SK-N-SH (cell line): ENCODE measurements around the gene CENPU. TPM values are rescaled to one million over a fixed set of nuclear protein-coding genes. Genes with fewer than 3 reads are reported as not detected.

ENCODE experiments used
- CTCF ChIA-PET: fragments of 300-600, 350-600 bp; formaldehyde crosslinking; extraction: SDS; loops from one replicate; lab custom pipeline; 2021; lab: Yijun Ruan, JAX
- POLR2A ChIA-PET: fragments of 350-600 bp; sonication (Branson Sonifier 250); formaldehyde crosslinking; extraction: SDS; loops from one replicate; lab custom pipeline; 2020; ENCODE audit warnings: antibody characterized with exemption, inconsistent platforms; lab: Yijun Ruan, JAX
- DNase-seq: peaks from one replicate; pipeline ENCODE4 v3.0.0; 2012
- H2AFZ ChIP-seq: fragments of 200-600 bp; sonication (generic); 2 replicates; pipeline ENCODE4 v1.8.1; 2016; ENCODE audit warnings: antibody characterized with exemption, mild to moderate bottlenecking, low read depth
- H3F3A ChIP-seq: fragments of 200-600 bp; sonication (generic); replicated peaks from 2 replicates; pipeline ENCODE3; 2016; ENCODE audit warnings: antibody characterized with exemption, mild to moderate bottlenecking; ENCODE audit not compliant: insufficient read depth
- H3K27ac ChIP-seq, 2 experiments: fragments of 200-500 bp in 1 of 2; fragments of 200-600 bp in 1 of 2; sonication (Bioruptor generic) in 1 of 2; sonication (generic), shearing (Covaris generic) in 1 of 2; 2 replicates each; pipeline versions ENCODE4 v1.5.1 to v1.6.1; 2014 to 2016; ENCODE audit warnings: low read depth in 2 of 2, inconsistent platforms in 1 of 2, low read length in 1 of 2, mild to moderate bottlenecking in 1 of 2, mixed read lengths in 1 of 2
- H3K27me3 ChIP-seq: fragments of 200-600 bp; sonication (generic), shearing (Covaris generic); 2 replicates; pipeline ENCODE4 v1.6.1; 2016; ENCODE audit warnings: mixed run types; ENCODE audit not compliant: insufficient read depth
- H3K36me3 ChIP-seq, 2 experiments: fragments of 200-500 bp in 1 of 2; fragments of 200-600 bp in 1 of 2; sonication (Bioruptor generic) in 1 of 2; sonication (generic) in 1 of 2; replicated peaks in 1 of 2; 2 replicates each; pipeline versions ENCODE3 to v1.5.1; 2014 to 2016; ENCODE audit warnings: low read length in 1 of 2, mild to moderate bottlenecking in 1 of 2; ENCODE audit not compliant: insufficient read depth in 2 of 2, control insufficient read depth in 1 of 2
- H3K4me1 ChIP-seq, 2 experiments: fragments of 200-500 bp in 1 of 2; fragments of 200-600 bp in 1 of 2; sonication (Bioruptor generic) in 1 of 2; sonication (generic), shearing (Covaris generic) in 1 of 2; 2 replicates each; pipeline versions ENCODE4 v1.5.1 to v1.6.1; 2014 to 2016; ENCODE audit warnings: low read depth in 1 of 2, low read length in 1 of 2, mixed run types in 1 of 2; ENCODE audit not compliant: insufficient read depth in 2 of 2, control insufficient read depth in 1 of 2
- H3K4me2 ChIP-seq: fragments of 200-600 bp; sonication (generic), shearing (Covaris generic); 2 replicates; pipeline ENCODE4 v1.6.1; 2017; ENCODE audit warnings: mixed run types
- H3K4me3 ChIP-seq, 2 experiments: fragments of 200-500 bp in 1 of 2; fragments of 200-600 bp in 1 of 2; sonication (Bioruptor generic) in 1 of 2; sonication (generic), shearing (Covaris generic) in 1 of 2; 2 replicates each; pipeline versions ENCODE4 v1.5.1 to v1.8.1; 2014 to 2016; ENCODE audit warnings: low read depth in 2 of 2, inconsistent platforms in 1 of 2, low read length in 1 of 2, mild to moderate bottlenecking in 1 of 2, mixed read lengths in 1 of 2, moderate library complexity in 1 of 2
- H3K79me2 ChIP-seq: fragments of 200-600 bp; sonication (generic); 2 replicates; pipeline ENCODE4 v1.8.1; 2017; ENCODE audit warnings: mild to moderate bottlenecking; ENCODE audit not compliant: insufficient read depth
- H3K9ac ChIP-seq: fragments of 200-600 bp; sonication (generic); 2 replicates; pipeline ENCODE4 v1.6.1; 2017; ENCODE audit warnings: mixed run types
- H3K9me2 ChIP-seq: fragments of 200-600 bp; sonication (generic); 2 replicates; pipeline ENCODE4 v1.6.1; 2017; ENCODE audit warnings: mixed run types
- H3K9me3 ChIP-seq: fragments of 200-600 bp; sonication (generic); 2 replicates; pipeline ENCODE4 v1.6.1; 2017; ENCODE audit warnings: mixed run types, mild to moderate bottlenecking, moderate library complexity
- H4K20me1 ChIP-seq: fragments of 200-600 bp; sonication (generic); 2 replicates; pipeline ENCODE4 v1.6.1; 2017; ENCODE audit warnings: mild to moderate bottlenecking, mixed run types; ENCODE audit not compliant: insufficient read depth
- CTCF ChIP-seq: fragments of 200-600 bp; sonication (generic); IDR thresholded peaks from 2 replicates; pipeline ENCODE4 v1.6.1; 2017; ENCODE audit warnings: antibody characterized with exemption, mild to moderate bottlenecking, moderate library complexity
- ELF1 ChIP-seq: IDR thresholded peaks from 2 replicates; pipeline ENCODE4 v1.4.0; 2012
- EP300 ChIP-seq, 2 experiments: IDR thresholded peaks; 2 replicates each; pipeline versions ENCODE4 v1.4.0 to v1.6.1; 2012; ENCODE audit warnings: borderline replicate concordance in 1 of 2, low read depth in 1 of 2, low read length in 1 of 2
- FOSL2 ChIP-seq: IDR thresholded peaks from 2 replicates; pipeline ENCODE4 v1.4.0; 2012; ENCODE audit warnings: low read depth, mild to moderate bottlenecking, moderate library complexity, borderline replicate concordance
- FOXJ3 ChIP-seq: sonication (generic); formaldehyde crosslinking; IDR thresholded peaks from 2 replicates; pipeline ENCODE4 v1.5.1; 2020; ENCODE audit warnings: mild to moderate bottlenecking, missing genetic modification reagents
- GABPA ChIP-seq: IDR thresholded peaks from 2 replicates; pipeline ENCODE4 v1.4.0; 2012; ENCODE audit warnings: low read depth, mild to moderate bottlenecking
- GATA2 ChIP-seq: sonication (generic); formaldehyde crosslinking; IDR thresholded peaks from 2 replicates; pipeline ENCODE4 v1.5.0; 2020; ENCODE audit warnings: mild to moderate bottlenecking, missing genetic modification reagents
- IRF3 ChIP-seq: fragments of 150-350 bp; IDR thresholded peaks from 2 replicates; pipeline ENCODE4 v1.6.1; 2016; ENCODE audit warnings: mild to moderate bottlenecking, low read depth, low read length
- JUND ChIP-seq: IDR thresholded peaks from 2 replicates; pipeline ENCODE4 v1.4.0; 2012
- MXI1 ChIP-seq: IDR thresholded peaks from 2 replicates; pipeline ENCODE4 v1.6.1; 2012; ENCODE audit warnings: mild to moderate bottlenecking, low read depth, low read length, improper control_type of control experiment
- NRF1 ChIP-seq: IDR thresholded peaks from 2 replicates; pipeline ENCODE4 v1.6.1; 2012; ENCODE audit warnings: low read depth, mild to moderate bottlenecking, low read length
- POLR2AphosphoS5 ChIP-seq: IDR thresholded peaks from 2 replicates; pipeline ENCODE4 v1.6.1; 2012; ENCODE audit warnings: low read depth, low read length
- RCOR1 ChIP-seq: fragments of 150-350 bp; IDR thresholded peaks from 2 replicates; pipeline ENCODE4 v1.6.1; 2017; ENCODE audit warnings: antibody characterized with exemption, low read length
- TCF12 ChIP-seq: IDR thresholded peaks from 2 replicates; pipeline ENCODE4 v1.4.0; 2012
- TEAD4 ChIP-seq: IDR thresholded peaks from 2 replicates; pipeline ENCODE4 v1.4.0; 2012; ENCODE audit warnings: mild to moderate bottlenecking, borderline replicate concordance; ENCODE audit not compliant: insufficient read depth
- USF2 ChIP-seq: fragments of 150-350 bp; IDR thresholded peaks from 2 replicates; pipeline ENCODE4 v1.6.1; 2017; ENCODE audit warnings: antibody characterized with exemption, low read length, low read depth, borderline replicate concordance
- YY1 ChIP-seq: IDR thresholded peaks from 2 replicates; pipeline ENCODE4 v1.4.0; 2012; ENCODE audit warnings: low read depth, mild to moderate bottlenecking
- WGBS: methylation state at CpG from one replicate; pipeline ENCODE4 v1.1.6; 2017; ENCODE audit warnings: low lambda C conversion rate; 5-methylcytosine and 5-hydroxymethylcytosine counted together
- polyA plus RNA-seq, 3 experiments: library from polyadenylated mRNA; depleted of rRNA; stranded (reverse); fragments of >200 nt; gene quantifications; 2 replicates each; pipeline ENCODE4 v1.2.3, GENCODE V29; 2012

Gene CENPU
- polyA plus RNA-seq, 1 of the 3 experiments (the other 2 are of a cell fraction) = 8.7 TPM

- H3K27ac ChIP-seq = peak overlapping the region in 1 of 2 experiments; percentile 27; a peak in 2 of 4 replicates
- CTCF ChIA-PET = interaction anchor here (0.6 to 1.5 kb wide), 2 partner anchors 20 to 256 kb away, joined by 3 to 5 read pairs; no protein-coding TSS in a partner anchor
Measured at GRCh38 chr4:184728858-184729257, 5.0 kb downstream of the CENPU start.

GRCh38 chr4:184727430-184727829 is 6.5 kb downstream of the CENPU start:
- Histone ChIP-seq H3K4me3 (no peak overlapping the region), H2AFZ (no peak overlapping the region), H3K36me3 (peaks cover 36 to 39% of the 10 kb centered on the region in 2 experiments), H3K27me3 (no peaks in the 10 kb centered on the region), H4K20me1 (no peaks in the 10 kb centered on the region), H3K9me2 (no peaks in the 10 kb centered on the region), H3K9me3 (no peaks in the 10 kb centered on the region), H3K4me1 (peaks cover 8 to 19% of the 10 kb centered on the region in 2 experiments; a peak in 2 of 4 replicates), H3K27ac (no peak overlapping the region), H3K79me2 (peaks cover 39% of the 10 kb centered on the region), H3K4me2 (no peak overlapping the region), H3F3A (peaks cover 2% of the 10 kb centered on the region), H3K9ac (no peak overlapping the region)
- DNase-seq = no peak
- ChIA-PET CTCF (no interaction called here), POLR2A (no interaction called here)
- WGBS = 95% methylated on average over 3 of the region's 3 CpGs
- no peak for TF ChIP-seq GABPA
- TF ChIP-seq TEAD4 = no peak
- no peak for TF ChIP-seq USF2
- no peak for TF ChIP-seq POLR2AphosphoS5
- TF ChIP-seq EP300 (IDR thresholded peaks at IDR 0.05; ENCODE audit: borderline replicate concordance in 1 of 2, low read depth in 1 of 2, low read length in 1 of 2) = no peak

More at GRCh38 chr4:184728858-184729257, 5.0 kb downstream of the CENPU start:
- no peaks in the 10 kb centered on the region for H3K9me3 ChIP-seq
- POLR2A ChIA-PET = no interaction called here
- H3K4me3 ChIP-seq = no peak overlapping the region
- H3K79me2 ChIP-seq = peaks cover 46% of the 10 kb centered on the region
- H3K9me2 ChIP-seq = no peaks in the 10 kb centered on the region
- H3K9ac ChIP-seq = no peak overlapping the region
- H3K27me3 ChIP-seq = no peaks in the 10 kb centered on the region
- no peaks in the 10 kb centered on the region for H4K20me1 ChIP-seq
- peaks cover 2% of the 10 kb centered on the region for H3F3A ChIP-seq
- DNase-seq = no peak
- TF ChIP-seq TCF12 = no peak
- TF ChIP-seq RCOR1 = no peak
- TF ChIP-seq ELF1 = no peak
- no peak for TF ChIP-seq GATA2
- 0 out of 2 replicates have a peak, but pooled peaks have one; percentile 1 for TF ChIP-seq FOSL2
- H3K36me3 ChIP-seq = peaks cover 28 to 29% of the 10 kb centered on the region in 2 experiments
- no peak overlapping the region for H2AFZ ChIP-seq
- peak overlapping the region; percentile 34; the same call in 1 of the 2 replicates for H3K4me2 ChIP-seq
- WGBS = 79% methylated on average over 2 of the region's 2 CpGs
- peaks cover 11 to 19% of the 10 kb centered on the region in 2 experiments; a peak in 2 of 4 replicates for H3K4me1 ChIP-seq

- H3F3A ChIP-seq = no peaks in the 10 kb centered on the region
- H3K27me3 ChIP-seq = no peaks in the 10 kb centered on the region
- DNase-seq = no peak
- peaks cover 29% of the 10 kb centered on the region; the same call in 1 of the 2 replicates for H3K79me2 ChIP-seq
- ChIA-PET CTCF (interaction anchor here (2.1 kb wide), 1 partner anchor 10 kb away, joined by 8 read pairs; the partner anchor contains the start of gene CENPU), POLR2A (interaction anchor here (0.5 kb wide), 1 partner anchor 114 kb away, joined by 3 read pairs; no protein-coding TSS in a partner anchor)
- WGBS = 94% methylated on average over 1 of the region's 1 CpG
- H3K4me3 ChIP-seq = no peak overlapping the region
- no peaks in the 10 kb centered on the region for H3K4me1 ChIP-seq
- no peak overlapping the region for H2AFZ ChIP-seq
- H3K9me3 ChIP-seq = no peaks in the 10 kb centered on the region; the same call in 1 of the 2 replicates
- no peak overlapping the region for H3K4me2 ChIP-seq
- no peak overlapping the region for H3K9ac ChIP-seq
- no peak overlapping the region for H3K27ac ChIP-seq
- H4K20me1 ChIP-seq = no peaks in the 10 kb centered on the region
- H3K9me2 ChIP-seq = no peaks in the 10 kb centered on the region
- H3K36me3 ChIP-seq = peaks cover 39 to 52% of the 10 kb centered on the region in 2 experiments
- TF ChIP-seq RCOR1 (no peak), YY1 (no peak), CTCF (no peak), TEAD4 (no peak), IRF3 (no peak), EP300 (IDR thresholded peaks at IDR 0.05; ENCODE audit: borderline replicate concordance in 1 of 2, low read depth in 1 of 2, low read length in 1 of 2) (no peak), FOXJ3 (CRISPR knock-in tag) (no peak), JUND (no peak), NRF1 (no peak), USF2 (no peak), MXI1 (no peak), ELF1 (no peak)
Measured at GRCh38 chr4:184722798-184723197, 11.1 kb downstream of the CENPU start.
